GM19438 (cell line): ENCODE results near the gene CIB1.
A peak's percentile ranks its signal among the peaks of the same experiment; 100 is the strongest.
"Not testable (repeated sequence)": the region's sequence is repeated elsewhere in the genome, so short reads cannot be mapped to it uniquely, and the experiment has no call there.

ENCODE experiments used
- ATAC-seq: cut with Tn5 transposase; IDR thresholded peaks from one replicate; pipeline ENCODE4 v1.9.1; 2021; ENCODE audit warnings: low read depth; ENCODE audit not compliant: unreplicated experiment

CIB1 gene

GRCh38 chr15:90233387-90234095, at the start of gene CIB1:
TSS of gene CIB1 (minus strand) at chr15:90233941. CDS start at chr15:90233885, 56 bp downstream.
- peak; percentile 76 for ATAC-seq

GRCh38 chr15:90281637-90282036, 47.9 kb upstream of the CIB1 start:
- not testable (repeated sequence) for ATAC-seq

- not testable (repeated sequence) for ATAC-seq
These were observed 47.0 kb upstream of the CIB1 start for GRCh38 chr15:90280743-90281142.

- not testable (repeated sequence) for ATAC-seq
These were observed 44.7 kb upstream of the CIB1 start for GRCh38 chr15:90278467-90278866.

- no peak for ATAC-seq
These were observed 37.9 kb upstream of the CIB1 start for GRCh38 chr15:90271459-90272166.

- no peak for ATAC-seq
These were observed 36.9 kb upstream of the CIB1 start for GRCh38 chr15:90270502-90271150.

- no peak for ATAC-seq
These were observed 34.7 kb upstream of the CIB1 start for GRCh38 chr15:90268415-90268814.

- no peak for ATAC-seq
These were observed 32.7 kb upstream of the CIB1 start for GRCh38 chr15:90266485-90266884.

GRCh38 chr15:90266061-90266431, 32.3 kb upstream of the CIB1 start:
- peak; percentile 17 for ATAC-seq

GRCh38 chr15:90265271-90266060, 31.7 kb upstream of the CIB1 start, which contains the start of gene NGRN:
TSS of gene NGRN (plus strand) at chr15:90265672. CDS start at chr15:90265713, 41 bp downstream.
- peak; percentile 94 for ATAC-seq

GRCh38 chr15:90264671-90265070, 30.9 kb upstream of the CIB1 start:
- ATAC-seq: no peak

- no peak for ATAC-seq
These were observed 28.7 kb upstream of the CIB1 start for GRCh38 chr15:90262426-90262825.

GRCh38 chr15:90261811-90262210, 28.1 kb upstream of the CIB1 start:
- no peak for ATAC-seq

GRCh38 chr15:90260731-90261130, 27.0 kb upstream of the CIB1 start:
- ATAC-seq: not testable (repeated sequence)

- ATAC-seq: peak; percentile 82
These were observed 25.8 kb upstream of the CIB1 start for GRCh38 chr15:90259524-90259923.

GRCh38 chr15:90257776-90258175, 24.0 kb upstream of the CIB1 start:
- ATAC-seq: no peak

- peak; percentile 78 for ATAC-seq
These were observed 15.6 kb upstream of the CIB1 start, which contains the start of gene TTLL13 for GRCh38 chr15:90249203-90249863. TSS of gene TTLL13 (plus strand) at chr15:90249556. CDS start at chr15:90250631, 1,075 bp downstream.

- no peak for ATAC-seq
These were observed 15.1 kb upstream of the CIB1 start for GRCh38 chr15:90248789-90249202.

- ATAC-seq: no peak
These were observed 10.3 kb upstream of the CIB1 start for GRCh38 chr15:90243943-90244639.
